22Rv1 (cell line): ENCODE results near the gene SUFU.

Experiments used
- CTCF ChIP-seq: fragments of 450-650 bp; IDR thresholded peaks from 2 replicates; pipeline ENCODE4 v1.5.1; 2017; ENCODE audit warnings: mild to moderate bottlenecking
- ZFX ChIP-seq: fragments of 450-650 bp; IDR thresholded peaks from 2 replicates; pipeline ENCODE4 v1.6.1; 2017; ENCODE audit warnings: antibody characterized with exemption, borderline replicate concordance

DNA sequence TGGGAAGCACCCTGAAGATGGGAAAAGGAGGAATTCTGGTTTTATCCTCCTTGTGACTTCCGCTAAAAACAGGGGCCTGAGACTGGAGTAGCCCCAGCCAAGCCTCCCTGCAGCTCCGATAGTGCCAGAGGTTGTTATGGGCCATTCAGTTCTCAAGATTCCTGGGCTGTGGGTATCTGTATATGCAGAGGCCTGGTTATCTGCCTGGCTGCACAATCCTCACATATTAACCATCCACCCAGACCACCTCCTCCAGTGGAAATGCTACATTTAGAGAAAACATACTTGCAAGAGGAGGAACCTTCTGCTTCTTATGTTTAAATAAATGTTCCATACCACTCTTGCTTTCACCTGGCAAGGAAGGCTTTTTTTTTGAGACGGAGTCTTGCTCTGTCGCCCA is 175.8 kb downstream of the SUFU start:
- TF ChIP-seq CTCF, result no peak
- TF ChIP-seq ZFX, result no peak
